HG03520 (cell line): ENCODE data around the gene KIF1A.
"Not testable (repeated sequence)": the region's sequence is repeated elsewhere in the genome, so short reads cannot be mapped to it uniquely, and the experiment has no call there.

Source experiments
- ATAC-seq: cut with Tn5 transposase; IDR thresholded peaks from one replicate; pipeline ENCODE4 v1.9.1; 2021; ENCODE audit warnings: mild to moderate bottlenecking, moderate library complexity; ENCODE audit not compliant: unreplicated experiment

The KIF1A gene

DNA sequence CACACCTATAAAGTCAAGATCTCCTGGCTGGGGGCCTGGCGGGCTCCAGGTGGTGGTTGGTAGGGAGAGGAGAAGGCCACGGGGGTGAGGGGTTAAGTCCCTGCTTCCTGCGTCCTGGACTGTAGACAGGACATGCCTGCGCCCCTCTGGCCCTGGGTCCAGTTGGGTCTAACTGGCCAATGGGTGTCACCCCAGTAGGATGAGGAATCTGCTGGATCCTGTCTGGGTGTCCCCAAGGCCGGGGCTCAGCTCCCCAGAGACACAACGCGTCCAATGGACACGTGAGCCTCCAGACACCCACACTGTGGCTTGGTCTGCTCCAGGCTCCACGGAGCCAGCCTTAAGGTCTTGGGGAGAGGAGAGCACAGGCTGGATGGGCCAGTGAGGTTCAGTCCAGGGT is 108.7 kb downstream of the KIF1A start:
- ATAC-seq: no peak

DNA sequence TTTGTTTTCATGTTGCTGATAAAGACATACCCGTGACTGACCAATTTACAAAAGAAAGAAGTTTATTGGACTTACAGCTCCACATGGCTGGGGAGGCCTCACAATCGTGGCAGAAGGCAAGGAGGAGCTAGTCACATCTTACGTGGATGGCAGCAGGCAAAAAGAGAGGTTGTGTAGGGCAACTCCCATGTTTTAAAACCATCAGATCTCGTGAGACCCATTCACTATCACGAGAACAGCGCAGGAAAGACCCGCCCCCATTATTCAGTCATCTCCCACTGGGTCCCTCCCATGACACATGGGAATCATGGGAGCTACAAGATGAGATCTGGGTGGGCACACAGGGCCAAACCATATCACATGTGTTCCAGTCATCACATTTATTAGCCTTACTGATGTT is 111.6 kb downstream of the KIF1A start:
- no peak for ATAC-seq

DNA sequence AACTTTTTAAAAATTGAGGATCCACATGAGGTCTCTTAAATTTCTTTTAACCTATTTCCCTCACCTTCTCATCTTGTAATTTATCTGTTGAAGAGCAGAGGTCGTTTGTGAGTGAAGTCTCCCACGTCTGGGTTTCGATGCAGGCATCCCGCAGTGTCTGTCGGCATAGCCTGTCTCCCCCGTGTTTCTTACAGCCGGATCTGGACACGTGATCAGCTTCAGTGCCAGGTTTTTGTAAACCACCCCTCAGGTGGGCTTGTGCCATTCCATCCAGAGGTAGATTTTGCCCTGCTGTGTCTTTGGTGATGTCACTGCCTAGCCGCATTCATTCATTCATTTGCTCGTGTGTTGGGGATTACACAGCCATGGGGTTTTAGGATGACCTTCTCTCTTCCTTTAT is 112.2 kb downstream of the KIF1A start:
- no peak for ATAC-seq

DNA sequence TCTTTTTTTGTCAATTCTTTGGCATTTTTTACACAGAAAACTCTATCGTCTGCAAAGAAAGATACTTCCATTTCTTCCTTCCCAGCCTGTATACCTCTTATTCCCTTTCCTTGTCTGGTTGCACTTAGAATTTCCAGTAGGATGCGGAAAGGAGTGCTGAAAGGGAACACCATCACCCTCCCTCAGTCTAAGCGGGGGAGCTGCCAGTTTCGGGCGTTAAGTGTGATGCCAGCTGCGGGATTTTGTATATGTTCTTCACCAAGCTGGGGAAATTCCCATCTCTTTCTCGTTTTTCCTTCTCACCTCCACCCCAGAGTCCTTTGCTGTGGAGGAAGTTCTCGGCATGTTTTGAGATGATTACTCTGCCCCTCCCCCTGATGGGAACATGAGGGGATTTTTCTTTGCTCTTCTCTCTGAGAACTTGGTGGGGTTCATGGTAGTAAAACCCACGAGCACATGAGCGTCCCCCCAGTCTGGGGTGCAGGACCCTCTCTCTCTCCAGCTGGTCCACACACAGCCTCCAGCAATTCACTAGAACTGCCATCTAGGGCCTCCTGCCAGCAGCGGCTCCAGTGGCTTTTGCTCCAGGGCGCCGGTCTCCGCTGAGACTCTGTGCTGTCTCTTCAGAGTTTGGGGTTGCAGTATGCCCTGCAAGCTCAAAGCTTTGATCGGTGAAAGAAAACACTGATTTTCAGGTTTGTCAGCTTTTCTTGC is 112.8 kb downstream of the KIF1A start:
- no peak for ATAC-seq

DNA sequence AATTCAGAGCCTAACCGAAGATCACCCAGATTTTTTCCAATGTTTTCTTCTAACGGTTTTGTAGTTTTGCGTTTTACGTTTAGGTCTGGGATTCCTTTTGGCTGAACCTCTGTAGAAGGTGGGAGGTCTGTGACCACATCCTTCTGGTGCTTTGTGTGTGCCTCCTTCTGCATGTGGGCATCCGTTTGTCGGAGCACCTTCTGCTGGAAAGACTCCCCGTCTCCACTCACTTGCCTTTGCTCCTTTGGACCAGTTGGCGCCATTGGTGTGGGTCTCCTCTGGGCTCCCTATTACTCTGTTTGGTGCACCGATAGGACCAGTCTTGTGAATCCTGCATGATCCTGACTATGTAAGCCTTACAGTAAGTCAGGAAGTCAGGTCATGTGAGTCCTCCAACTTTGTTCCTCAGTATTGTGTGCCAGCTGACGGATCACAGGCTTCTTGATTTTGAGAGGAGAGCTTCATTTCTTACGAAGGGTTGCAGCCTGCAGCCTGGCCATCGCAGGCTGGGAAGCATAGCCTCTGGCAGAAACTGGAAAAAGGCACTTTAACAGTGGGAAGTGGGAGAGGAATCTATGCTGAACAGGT is 114.7 kb downstream of the KIF1A start:
- no peak for ATAC-seq

DNA sequence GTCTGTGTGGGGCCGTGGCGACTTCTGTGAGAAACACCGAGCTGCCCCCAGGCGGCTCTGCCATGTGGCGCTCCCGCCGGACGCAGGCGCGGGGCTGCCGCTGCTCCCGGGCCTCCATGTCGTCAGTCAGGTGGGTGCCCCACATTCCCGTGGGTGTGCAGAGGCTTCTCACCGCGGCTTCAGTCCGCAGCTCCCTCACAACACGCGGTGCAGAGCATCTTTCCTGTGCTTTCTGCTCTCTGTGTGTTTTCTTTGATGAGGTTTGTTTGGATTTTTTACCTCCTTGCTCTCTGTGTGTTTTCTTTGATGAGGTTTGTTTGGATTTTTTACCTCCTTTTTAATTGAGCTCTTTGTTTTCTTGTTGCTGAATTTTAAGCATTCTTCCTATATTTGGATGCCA is 115.4 kb downstream of the KIF1A start:
- no peak for ATAC-seq

DNA sequence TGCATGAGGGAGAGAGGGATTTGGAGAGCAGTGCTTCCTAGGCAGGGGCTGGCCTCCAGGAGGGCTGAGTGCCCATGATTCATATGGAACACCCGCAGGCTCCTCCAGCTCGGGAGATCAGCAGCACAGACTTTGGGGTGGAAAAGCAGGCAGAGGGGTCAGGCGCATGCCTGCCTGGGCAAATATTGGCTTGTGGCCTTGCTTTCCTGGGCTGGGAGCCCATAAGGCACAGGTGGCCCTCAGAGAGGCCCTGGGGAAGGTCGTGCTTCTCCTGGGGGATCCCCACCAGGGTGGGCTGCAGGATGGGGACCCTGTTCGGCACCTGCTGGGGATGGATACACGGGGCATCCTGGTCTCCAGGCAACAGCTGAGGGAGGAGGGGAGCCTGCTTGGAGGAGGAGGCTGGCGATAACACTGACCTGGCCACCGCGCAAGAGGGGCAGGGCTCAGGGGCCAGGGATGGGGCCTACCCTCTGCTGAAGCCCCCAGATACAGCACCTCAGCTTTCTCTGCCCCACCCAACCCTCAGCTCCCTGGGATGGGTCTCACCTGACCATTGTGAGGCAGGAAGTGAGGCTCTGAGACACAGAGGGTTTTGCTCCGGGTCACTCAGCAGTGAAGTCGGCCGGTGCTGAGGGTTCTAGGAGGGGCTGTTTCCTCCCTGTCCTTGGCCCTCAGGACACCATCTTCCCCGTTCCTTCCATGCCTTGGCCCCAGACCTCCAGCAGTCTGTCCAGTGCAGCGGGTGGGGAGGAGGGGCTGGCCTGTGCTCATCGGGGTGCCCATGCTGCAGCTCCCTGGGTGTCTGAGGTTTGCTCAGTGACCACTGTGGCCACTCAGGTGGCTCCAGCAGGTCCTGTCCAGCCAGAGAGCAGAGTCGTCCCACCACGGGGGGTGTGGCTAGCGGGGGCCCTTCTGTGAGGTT is 116.3 kb downstream of the KIF1A start:
- ATAC-seq: no peak

DNA sequence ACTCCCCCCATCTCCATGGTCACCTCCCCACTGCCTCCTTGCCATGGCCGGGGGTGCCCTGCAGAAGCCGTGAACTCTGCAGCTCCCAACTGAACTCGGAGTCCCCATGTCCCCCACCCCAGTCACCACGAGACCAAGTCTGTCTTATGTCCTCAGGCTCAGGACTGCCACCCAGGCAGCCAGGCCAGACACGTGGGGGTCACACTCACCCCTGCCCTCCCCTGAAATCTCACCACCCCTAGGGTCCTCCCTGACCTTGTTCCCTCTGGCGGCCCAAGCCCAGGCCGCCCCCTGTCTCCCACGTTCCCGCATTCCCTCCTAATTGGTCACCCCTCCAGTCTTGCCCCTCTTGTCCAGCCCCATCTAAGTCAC is 117.4 kb downstream of the KIF1A start:
- no peak for ATAC-seq

DNA sequence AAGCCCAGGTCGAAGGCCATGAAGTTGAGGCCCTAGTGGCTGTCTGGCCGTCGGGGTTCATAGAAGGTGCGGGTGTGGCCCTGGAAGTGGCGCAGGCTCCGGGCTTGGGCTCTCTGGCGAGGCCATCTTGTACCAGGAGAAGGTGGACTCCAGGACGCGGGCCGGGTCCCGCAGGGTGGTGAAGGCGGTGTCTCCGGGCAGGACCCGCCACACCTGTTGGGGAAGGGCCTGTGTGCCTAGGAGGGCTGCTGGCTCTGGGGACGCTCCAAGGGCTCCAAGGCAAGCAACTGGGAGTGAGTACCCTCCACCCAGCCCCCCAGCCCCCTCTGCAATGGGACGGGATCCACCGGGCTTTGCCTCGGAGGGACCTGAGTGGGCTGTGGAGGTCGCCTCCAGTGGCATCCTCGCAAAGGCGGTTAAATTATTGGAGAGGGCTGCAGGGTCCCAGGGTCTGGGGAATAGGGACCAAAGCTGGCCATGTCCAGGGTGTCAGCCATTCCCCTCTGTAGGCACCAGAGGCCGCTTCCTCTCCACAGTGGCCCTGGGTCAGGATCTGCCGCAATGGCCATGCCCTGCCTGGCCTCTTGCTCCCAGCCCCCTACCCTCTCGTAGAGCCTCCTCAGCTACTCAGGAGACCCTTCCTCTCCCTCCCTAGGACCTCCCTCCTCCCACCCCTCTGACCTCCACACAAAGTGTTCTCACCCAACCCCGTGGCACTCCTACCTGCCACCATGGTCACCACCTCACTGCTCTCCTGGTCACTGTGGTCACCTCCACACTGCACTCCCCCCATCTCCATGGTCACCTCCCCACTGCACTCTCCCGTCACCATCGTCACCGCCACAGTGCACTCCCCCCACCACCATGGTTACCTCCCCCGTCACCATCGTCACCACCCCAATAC is 118.0 kb downstream of the KIF1A start:
- ATAC-seq: no peak

DNA sequence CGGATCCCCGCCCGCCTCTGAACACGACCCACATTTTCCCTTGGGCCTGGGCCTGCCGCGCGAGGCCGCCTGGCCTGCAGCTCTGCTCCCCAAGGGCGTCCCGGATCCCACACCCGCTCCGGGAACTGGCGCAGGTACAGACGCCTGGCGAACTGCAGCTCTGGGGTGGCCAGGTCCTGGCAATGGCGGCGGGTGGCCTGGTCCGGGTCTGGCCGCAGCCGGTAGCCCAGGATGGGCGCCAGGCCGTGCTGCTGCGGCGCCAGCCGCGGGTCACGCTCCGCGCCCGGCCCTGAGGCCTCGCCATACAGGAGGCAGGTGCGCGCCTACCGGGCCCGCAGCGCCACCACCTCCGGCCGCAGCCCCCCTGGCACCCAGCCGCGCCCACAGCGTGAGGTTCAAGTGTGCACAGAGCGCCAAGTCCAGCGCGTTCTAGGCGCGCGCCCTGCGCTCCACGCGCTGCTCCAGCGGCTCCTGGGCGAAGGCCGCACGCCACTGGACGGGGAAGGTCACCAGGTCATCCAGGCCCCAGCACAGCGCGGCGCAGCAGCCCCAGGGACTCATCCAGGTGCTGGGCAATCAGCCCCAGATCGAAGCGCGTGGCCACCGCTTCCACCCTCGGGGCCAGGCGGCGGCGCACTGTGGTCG is 118.8 kb downstream of the KIF1A start:
- no peak for ATAC-seq

DNA sequence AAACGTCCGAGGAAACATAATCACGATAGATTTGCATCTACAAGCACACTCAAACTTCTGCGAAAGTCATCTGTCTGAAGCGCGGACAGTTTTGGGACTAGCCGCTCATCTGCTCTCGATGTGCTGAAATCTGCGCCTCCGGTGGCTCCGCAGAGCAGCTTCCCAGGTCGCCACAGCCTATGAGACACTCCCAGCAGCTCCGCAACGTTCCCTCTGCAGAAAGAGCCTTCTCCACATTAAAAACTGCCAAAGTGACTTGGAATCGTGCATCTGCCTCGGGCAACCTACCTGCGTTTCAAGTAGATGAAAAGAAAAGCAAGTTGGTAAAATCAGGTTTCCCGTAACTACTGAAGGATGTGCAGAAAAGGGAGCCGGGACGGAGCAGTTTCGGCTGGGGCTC is 119.4 kb downstream of the KIF1A start:
- ATAC-seq: not testable (repeated sequence)

DNA sequence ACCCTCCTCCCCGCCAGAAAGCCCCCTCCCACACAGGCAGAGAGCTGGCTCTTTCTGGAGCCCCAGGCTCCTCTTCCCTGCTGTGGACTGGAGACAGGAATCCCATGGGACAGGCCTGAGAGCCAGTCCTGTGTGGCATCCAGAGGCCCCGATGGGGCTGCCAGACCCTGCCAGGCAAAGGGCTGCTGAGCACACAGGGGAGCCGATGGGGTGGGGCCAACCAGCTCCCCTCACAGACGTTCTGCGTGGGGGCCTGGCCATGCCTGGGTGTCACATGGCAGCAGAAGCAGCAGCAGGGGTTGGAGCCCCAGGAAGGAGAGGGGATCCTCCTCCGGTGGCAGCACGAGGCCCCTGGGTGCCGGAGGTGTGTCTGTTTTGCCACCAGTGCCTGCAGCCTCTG is 120.2 kb downstream of the KIF1A start:
- ATAC-seq: not testable (repeated sequence)

DNA sequence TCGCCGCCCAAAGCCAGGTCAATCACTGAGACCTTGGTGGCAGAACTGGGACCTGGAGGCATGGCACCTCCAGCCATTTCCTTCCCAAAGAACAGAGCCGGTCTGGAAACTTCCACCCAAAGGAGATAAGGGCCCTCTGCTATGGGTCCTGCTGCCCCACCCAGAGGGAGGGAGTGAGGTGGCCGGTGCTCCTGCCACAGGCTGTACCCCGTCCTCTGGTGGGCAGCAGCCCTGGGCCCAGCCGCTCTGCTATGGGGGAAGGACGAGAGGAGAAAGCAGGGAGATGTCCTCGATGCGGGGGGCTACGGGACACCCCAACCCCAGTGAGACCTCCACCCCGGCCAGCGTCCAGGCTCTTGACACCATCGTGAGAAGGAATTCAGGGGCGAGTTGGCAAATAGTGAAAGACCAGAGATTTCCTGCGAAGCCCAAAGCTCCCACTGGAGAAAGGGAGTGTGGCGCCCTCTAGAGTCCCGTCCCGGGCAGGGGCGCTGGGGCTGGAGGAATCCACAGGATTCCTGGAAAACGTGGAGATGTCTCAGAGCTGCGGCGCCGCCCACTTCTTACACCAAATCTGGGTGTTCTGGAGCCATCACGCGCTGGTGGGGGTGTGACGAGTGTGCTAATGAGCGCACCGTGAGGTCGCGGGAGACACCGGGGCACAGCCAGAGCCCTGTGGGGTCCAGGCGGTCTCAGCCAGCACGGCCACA is 121.0 kb downstream of the KIF1A start:
- ATAC-seq: not testable (repeated sequence)

DNA sequence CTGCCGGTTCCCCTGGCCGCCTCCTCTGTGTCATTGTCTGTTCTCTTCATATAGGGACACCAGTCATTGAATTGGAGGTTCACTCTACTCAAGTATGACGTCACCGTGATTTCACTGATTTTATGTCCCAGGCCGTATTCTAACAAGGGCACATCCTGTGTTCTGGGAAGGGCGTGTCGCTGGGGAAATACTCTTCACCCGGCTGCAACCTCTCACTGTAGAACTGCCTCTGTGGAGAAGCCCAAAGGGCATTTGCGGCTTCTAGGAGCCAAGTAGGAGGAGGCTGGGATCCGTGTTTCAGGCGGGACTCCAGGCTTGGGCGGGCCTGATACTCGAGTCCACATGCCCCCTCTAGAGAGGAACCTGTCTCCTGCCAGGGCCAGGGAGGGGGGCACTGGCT is 123.5 kb downstream of the KIF1A start:
- ATAC-seq: not testable (repeated sequence)

DNA sequence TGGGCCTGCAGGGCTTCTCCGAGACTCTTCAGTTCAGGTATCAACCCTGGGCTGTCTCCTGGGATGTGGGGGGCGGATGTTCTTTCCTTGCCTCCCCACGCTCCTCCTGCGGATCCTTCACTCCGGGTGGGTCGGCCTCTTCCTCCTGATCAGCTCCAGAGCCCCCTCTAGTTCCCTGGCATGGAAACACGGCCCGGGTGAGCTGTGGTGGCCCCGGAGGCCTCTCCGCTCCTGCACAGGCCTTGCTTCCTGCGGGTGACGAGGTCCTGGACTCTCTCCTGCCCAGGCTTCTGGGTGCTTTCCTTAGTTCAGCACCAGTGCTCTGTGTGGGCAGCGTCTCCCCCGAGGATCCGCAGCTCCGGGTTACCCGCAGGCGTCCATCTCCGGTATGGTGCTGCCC is 124.4 kb downstream of the KIF1A start:
- ATAC-seq: not testable (repeated sequence)

DNA sequence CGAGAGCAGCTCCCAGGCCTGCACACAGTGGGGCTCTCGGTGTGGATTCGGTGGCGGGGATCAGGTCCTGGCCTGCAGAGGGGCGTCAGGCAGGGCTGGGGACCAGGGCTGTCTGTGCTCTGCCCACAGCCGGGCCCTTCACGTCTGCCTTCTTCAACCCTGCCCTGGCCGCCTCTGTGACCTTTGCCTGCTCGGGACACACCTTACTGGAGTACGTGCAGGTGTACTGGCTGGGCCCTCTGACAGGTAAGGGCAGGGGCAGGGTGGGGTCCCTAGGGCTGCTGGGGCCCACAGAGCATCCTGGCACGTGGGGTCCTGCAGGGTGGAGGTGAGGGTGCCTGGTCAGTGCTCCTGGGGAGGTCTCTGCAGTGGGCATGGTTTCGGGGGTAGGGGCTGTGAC is 125.7 kb downstream of the KIF1A start:
- not testable (repeated sequence) for ATAC-seq

DNA sequence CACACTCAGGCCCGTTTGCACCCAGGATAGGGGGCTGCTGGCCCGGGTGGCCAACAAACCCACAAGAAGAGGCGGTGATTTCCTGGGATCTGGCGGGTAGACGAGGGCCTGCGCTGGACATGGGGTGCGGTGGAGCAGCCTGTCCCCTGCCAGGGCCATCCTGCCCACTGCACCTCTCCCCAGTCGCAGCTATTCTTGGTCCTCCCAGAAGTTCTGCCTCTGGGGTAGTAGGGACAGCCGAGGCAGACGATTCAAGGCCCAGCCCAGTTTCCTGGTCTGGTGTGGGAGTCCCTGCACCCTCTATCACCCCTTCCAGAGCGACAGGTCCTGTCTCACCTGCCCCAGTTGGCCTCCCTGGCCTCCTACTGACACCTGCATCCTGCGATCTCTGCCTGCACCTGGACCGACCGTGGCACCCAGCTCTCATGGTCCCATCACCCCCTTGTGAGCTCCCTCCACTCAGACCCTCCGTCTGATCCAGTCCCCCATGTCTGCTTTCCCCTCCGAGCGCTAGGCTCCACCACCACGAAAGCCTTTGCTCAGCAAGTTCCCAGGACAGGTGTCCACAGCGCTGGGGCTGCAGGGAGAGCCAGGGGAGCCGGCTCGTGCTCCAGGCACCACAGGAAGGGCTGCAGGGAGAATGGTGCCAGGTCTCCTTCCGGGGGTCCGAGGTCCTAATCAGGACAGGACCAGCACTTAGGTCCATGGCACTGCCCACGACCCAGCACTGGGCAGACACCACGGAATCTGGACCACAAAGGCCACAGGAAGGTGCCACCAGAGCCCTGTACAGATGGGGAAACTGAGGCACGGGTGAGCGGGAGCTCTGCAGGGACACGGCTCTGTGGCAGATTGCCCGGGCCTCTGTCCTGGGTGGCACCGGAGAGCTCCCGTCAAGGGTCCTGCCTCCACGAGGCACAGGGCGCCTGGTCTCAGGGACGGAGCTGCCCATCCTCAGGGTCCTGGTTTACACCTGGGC is 127.1 kb downstream of the KIF1A start:
- ATAC-seq: not testable (repeated sequence)

DNA sequence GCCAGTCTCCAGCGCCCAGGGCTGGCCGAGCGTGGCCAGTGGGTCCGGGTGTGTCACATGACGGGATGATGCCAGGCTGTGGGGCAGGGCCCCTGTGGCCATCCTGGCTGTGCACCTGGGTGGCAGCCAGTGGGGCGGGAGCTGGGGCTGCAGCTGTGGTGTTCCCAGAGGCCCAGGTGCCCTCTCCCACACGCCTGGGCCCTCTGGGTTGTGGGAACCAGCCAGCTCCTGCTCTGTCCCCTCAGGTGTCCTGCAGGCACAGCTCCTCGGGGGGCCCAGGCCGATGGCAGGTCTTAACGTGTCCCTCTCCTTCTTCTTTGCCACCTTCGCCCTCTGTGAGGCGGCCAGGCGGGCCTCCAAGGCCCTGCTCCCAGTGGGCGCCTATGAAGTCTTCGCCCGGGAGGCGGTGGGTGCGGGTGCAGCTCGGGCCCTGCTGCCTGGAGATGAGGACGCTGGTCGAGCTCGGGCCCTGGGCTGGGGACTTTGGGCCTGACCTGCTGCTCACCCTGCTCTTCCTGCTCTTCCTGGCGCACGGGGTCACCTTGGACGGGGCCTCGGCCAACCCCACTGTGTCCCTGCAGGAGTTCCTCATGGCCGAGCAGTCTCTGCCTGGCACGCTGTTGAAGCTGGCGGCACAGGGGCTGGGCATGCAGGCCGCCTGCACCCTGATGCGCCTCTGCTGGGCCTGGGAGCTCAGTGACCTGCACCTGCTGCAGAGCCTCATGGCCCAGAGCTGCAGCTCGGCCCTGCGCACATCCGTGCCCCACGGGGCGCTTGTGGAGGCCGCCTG is 128.2 kb downstream of the KIF1A start, which contains the start of gene AQP12A:
Gene AQP12A, plus strand, starts transcription at position 236 of the 790 bp plus-strand sequence. Its CDS starts 48 bp downstream, at position 284.
- not testable (repeated sequence) for ATAC-seq
